Smooth muscle cell (in vitro differentiated cells): ENCODE results near the gene FGD3. TPM values are rescaled to one million over a fixed set of nuclear protein-coding genes. Genes with fewer than 3 reads are reported as not detected.
A peak's percentile ranks its signal among the peaks of the same experiment; 100 is the strongest.

Source experiments
- DNase-seq: peaks from one replicate; lab custom pipeline; 2025; ENCODE audit not compliant: unreplicated experiment; lab: John Stamatoyannopoulos, UW
- H2AFZ ChIP-seq: fragments of 200-600 bp; sonication (generic); 2 replicates; pipeline ENCODE4 v1.6.0; 2016; ENCODE audit warnings: antibody characterized with exemption, low read depth, mild to moderate bottlenecking
- H3F3A ChIP-seq: fragments of 200-600 bp; sonication (generic); 2 replicates; pipeline ENCODE4 v1.6.0; 2017; ENCODE audit warnings: antibody characterized with exemption, low read depth
- H3K27ac ChIP-seq: fragments of 200-600 bp; sonication (generic); 2 replicates; pipeline ENCODE4 v1.5.1; 2016; ENCODE audit warnings: low read depth, mild to moderate bottlenecking
- H3K27me3 ChIP-seq: fragments of 200-600 bp; sonication (generic); 2 replicates; pipeline ENCODE4 v1.6.1; 2016; ENCODE audit warnings: low read depth, mild to moderate bottlenecking
- H3K36me3 ChIP-seq: fragments of 200-600 bp; sonication (generic); 2 replicates; pipeline ENCODE4 v1.5.1; 2016; ENCODE audit warnings: low read depth
- H3K4me1 ChIP-seq: fragments of 200-600 bp; sonication (generic); 2 replicates; pipeline ENCODE4 v1.5.1; 2016; ENCODE audit warnings: low read depth
- H3K4me2 ChIP-seq: fragments of 200-600 bp; sonication (generic); 2 replicates; pipeline ENCODE4 v1.6.0; 2016; ENCODE audit warnings: mild to moderate bottlenecking
- H3K4me3 ChIP-seq: fragments of 200-600 bp; sonication (generic); 2 replicates; pipeline ENCODE4 v1.5.1; 2016; ENCODE audit warnings: mild to moderate bottlenecking
- H3K79me2 ChIP-seq: fragments of 200-600 bp; sonication (generic); 2 replicates; pipeline ENCODE4 v1.6.0; 2016; ENCODE audit warnings: low read depth, mild to moderate bottlenecking
- H3K9ac ChIP-seq: fragments of 200-600 bp; sonication (generic); 2 replicates; pipeline ENCODE4 v1.6.0; 2016; ENCODE audit warnings: low read depth
- H3K9me3 ChIP-seq: fragments of 200-600 bp; sonication (generic); replicated peaks from 2 replicates; pipeline ENCODE4 v1.5.1; 2016; ENCODE audit warnings: low read depth
- H4K20me1 ChIP-seq: fragments of 200-600 bp; sonication (generic); 2 replicates; pipeline ENCODE4 v1.6.0; 2016; ENCODE audit warnings: low read depth
- WGBS: methylation state at CpG from one replicate; pipeline ENCODE4 v1.1.7; 2016; ENCODE audit warnings: low lambda C conversion rate; 5-methylcytosine and 5-hydroxymethylcytosine counted together
- polyA plus RNA-seq: library from polyadenylated mRNA; unstranded; fragments of >200 nt; fragmentation: Nextera tagmentation; extraction: Ambion mirVana; gene quantifications from 2 replicates; pipeline ENCODE4 v1.2.1, GENCODE V29; 2016
- total RNA-seq: library from RNA; depleted of rRNA; stranded (reverse); fragments of >200 nt; gene quantifications from 2 replicates; pipeline ENCODE4 v1.2.3, GENCODE V29; 2014
- TF ChIP-seq, protein P1 (sequence below): fragments of 200-600 bp; sonication (generic); IDR thresholded peaks from 2 replicates; pipeline ENCODE4 v1.5.1; 2017; ENCODE audit warnings: borderline replicate concordance, mild to moderate bottlenecking, antibody characterized with exemption; ENCODE audit not compliant: insufficient read depth, poor library complexity, severe bottlenecking

Gene FGD3
- total and polyA plus RNA-seq, 2 experiments from 2014 or later, result 1.1 to 2.1 TPM

DNA sequence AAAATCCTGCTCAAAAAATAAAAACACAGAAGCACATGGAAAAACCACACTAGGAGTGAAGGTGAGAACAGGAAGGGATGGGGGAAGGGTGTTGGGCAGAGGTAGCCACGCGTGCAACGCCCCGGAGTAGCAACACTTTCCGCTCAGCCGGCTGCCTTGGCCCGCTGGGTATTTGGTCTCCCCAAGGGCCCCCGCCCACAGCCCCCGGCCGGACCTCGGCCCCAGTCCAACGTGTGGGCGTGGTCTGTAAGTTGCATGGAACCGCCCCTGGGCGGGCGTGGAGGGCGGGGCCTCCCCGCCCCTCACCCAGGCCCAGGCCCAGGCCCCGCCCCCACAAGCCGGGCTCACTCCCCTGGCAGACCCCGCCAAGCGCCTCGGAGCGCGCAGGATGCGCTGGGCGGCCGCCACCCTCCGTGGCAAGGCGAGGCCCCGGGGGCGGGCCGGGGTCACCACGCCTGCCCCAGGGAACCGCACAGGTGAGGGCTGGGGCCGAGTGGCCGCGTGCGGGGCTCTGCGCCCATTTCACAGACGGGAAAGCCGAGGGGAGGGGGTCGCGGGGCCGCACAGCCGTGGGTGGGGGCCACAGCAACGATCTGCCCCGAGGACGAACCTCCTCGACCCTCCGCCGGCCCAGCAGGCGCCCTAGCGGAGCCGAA is 111.2 kb downstream of the FGD3 start, which contains the start of gene SUSD3:
TSS of gene SUSD3 (plus strand) at position 347 of the 656 bp plus-strand sequence. CDS start at position 389, 42 bp downstream.
- H3K36me3 ChIP-seq, result no peaks in the 10 kb centered on the region
- no peaks in the 10 kb centered on the region for H3F3A ChIP-seq
- no peaks in the 10 kb centered on the region for H3K79me2 ChIP-seq
- peaks cover 4% of the 10 kb centered on the region for H3K4me1 ChIP-seq
- DNase-seq, result no peak
- H3K27me3 ChIP-seq, result no peaks in the 10 kb centered on the region
- TF ChIP-seq, protein P1, sequence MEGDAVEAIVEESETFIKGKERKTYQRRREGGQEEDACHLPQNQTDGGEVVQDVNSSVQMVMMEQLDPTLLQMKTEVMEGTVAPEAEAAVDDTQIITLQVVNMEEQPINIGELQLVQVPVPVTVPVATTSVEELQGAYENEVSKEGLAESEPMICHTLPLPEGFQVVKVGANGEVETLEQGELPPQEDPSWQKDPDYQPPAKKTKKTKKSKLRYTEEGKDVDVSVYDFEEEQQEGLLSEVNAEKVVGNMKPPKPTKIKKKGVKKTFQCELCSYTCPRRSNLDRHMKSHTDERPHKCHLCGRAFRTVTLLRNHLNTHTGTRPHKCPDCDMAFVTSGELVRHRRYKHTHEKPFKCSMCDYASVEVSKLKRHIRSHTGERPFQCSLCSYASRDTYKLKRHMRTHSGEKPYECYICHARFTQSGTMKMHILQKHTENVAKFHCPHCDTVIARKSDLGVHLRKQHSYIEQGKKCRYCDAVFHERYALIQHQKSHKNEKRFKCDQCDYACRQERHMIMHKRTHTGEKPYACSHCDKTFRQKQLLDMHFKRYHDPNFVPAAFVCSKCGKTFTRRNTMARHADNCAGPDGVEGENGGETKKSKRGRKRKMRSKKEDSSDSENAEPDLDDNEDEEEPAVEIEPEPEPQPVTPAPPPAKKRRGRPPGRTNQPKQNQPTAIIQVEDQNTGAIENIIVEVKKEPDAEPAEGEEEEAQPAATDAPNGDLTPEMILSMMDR, result no peak
- H4K20me1 ChIP-seq, result no peaks in the 10 kb centered on the region
- H3K27ac ChIP-seq, result no peak within 1 kb of the TSS
- H3K4me2 ChIP-seq, result peak within 1 kb of the TSS; percentile 85
- H3K9ac ChIP-seq, result no peak within 1 kb of the TSS
- H3K9me3 ChIP-seq, result no peaks in the 10 kb centered on the region
- peak within 1 kb of the TSS; percentile 24 for H2AFZ ChIP-seq
- peak within 1 kb of the TSS; percentile 45 for H3K4me3 ChIP-seq
- WGBS, result 4% methylated on average over 17 of the region's 55 CpGs

- no peaks in the 10 kb centered on the region for H3K9me3 ChIP-seq
- no peaks in the 10 kb centered on the region for H4K20me1 ChIP-seq
- peak overlapping the region; percentile 45 for H3K4me3 ChIP-seq
- no peaks in the 10 kb centered on the region for H3K36me3 ChIP-seq
- H3K79me2 ChIP-seq, result no peaks in the 10 kb centered on the region
- DNase-seq, result no peak
- H3K4me1 ChIP-seq, result peaks cover 2% of the 10 kb centered on the region
- H3K4me2 ChIP-seq, result peak overlapping the region; percentile 85
- 40% methylated on average over 48 of the region's 53 CpGs for WGBS
- H3F3A ChIP-seq, result no peaks in the 10 kb centered on the region
- H3K27me3 ChIP-seq, result no peaks in the 10 kb centered on the region
- H3K9ac ChIP-seq, result no peak overlapping the region
- H2AFZ ChIP-seq, result peak overlapping the region; percentile 24
- TF ChIP-seq, protein P1, result no peak
- H3K27ac ChIP-seq, result no peak overlapping the region
Measured at GRCh38 chr9:93059011-93059714, 111.8 kb downstream of the FGD3 start.

DNA sequence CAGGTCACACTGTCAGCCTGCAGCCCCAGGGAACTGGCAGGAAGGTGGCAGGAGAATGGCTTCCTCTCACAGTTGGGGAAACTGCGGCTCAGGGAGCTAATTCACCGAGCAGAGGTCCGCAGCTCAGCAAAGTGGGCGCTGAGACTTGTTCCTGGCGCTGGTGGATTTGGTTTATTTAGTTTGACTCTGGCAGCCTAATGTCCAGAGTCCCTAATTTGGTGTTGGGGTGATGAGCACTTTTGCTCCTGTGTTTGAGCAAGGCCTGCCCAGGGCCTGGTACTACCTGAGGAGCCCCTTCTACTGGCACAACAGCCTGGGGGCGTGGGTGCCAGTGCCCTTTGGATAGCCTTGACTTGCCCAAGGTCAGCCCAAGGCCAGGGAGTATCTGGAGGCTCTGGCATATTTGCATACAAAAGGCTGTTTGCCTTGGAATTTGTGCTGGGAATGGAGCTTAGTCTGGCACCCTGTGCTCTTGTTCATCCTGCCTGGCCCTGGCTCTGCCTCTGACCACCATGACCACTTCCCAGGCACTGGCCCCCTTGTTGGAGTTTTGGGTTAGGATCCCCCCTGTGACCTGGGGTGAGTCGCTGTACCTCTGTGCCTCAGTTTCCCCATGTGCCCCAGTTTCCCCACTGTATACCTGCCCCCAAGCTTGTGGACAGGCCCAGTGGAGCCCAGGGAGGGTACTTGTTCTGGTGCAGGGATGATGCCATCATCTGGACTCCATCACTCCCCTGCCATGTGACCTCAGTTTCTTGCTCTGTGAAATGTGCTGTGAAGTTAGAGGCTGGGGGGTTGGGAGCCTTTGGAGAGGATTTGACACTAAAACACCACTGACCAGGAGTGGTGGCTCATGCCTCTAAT is 112.6 kb downstream of the FGD3 start:
- H3K4me1 ChIP-seq, result peaks cover 2% of the 10 kb centered on the region
- no peak overlapping the region for H3K27ac ChIP-seq
- TF ChIP-seq, protein P1, result no peak
- no peaks in the 10 kb centered on the region for H3K27me3 ChIP-seq
- H3K4me3 ChIP-seq, result no peak overlapping the region
- H3K9me3 ChIP-seq, result no peaks in the 10 kb centered on the region
- no peak overlapping the region for H2AFZ ChIP-seq
- H3K36me3 ChIP-seq, result no peaks in the 10 kb centered on the region
- no peak overlapping the region for H3K9ac ChIP-seq
- no peak for DNase-seq
- no peaks in the 10 kb centered on the region for H4K20me1 ChIP-seq
- H3K4me2 ChIP-seq, result no peak overlapping the region
- 92% methylated on average over 7 of the region's 7 CpGs for WGBS
- no peaks in the 10 kb centered on the region for H3F3A ChIP-seq
- H3K79me2 ChIP-seq, result no peaks in the 10 kb centered on the region
